ENCODE results near the gene WDFY1.
A peak's percentile ranks its signal among the peaks of the same experiment; 100 is the strongest.

WDFY1 gene

GRCh38 chr2:223847410-223847809 lies 97.7 kb downstream of the WDFY1 start:
- H3K4me3 ChIP-seq (ENCODE audit: insufficient read depth, low read depth, low read length), result no peak overlapping the region
- no peak overlapping the region for H3K27ac ChIP-seq (ENCODE audit: insufficient read depth, low read depth, low read length, poor library complexity, severe bottlenecking)
- H3K27me3 ChIP-seq (ENCODE audit: control insufficient read depth, insufficient read depth, low read length, poor library complexity, severe bottlenecking), result no peaks in the 10 kb centered on the region
- H3K36me3 ChIP-seq (ENCODE audit: control insufficient read depth, insufficient read depth, low read length), result no peaks in the 10 kb centered on the region
- 95 to 97% methylated on average over 7 of the region's 7 CpGs for WGBS, 2 experiments
- H3K4me1 ChIP-seq (ENCODE audit: control insufficient read depth, insufficient read depth, low read length), result no peaks in the 10 kb centered on the region
- no peaks in the 10 kb centered on the region for H3K9me3 ChIP-seq (ENCODE audit: control insufficient read depth, low read length)

- H3K9me3 ChIP-seq (ENCODE audit: control insufficient read depth, low read length), result no peaks in the 10 kb centered on the region
- WGBS, 2 experiments, result 100% methylated on average over 1 of the region's 1 CpG
- H3K36me3 ChIP-seq (ENCODE audit: control insufficient read depth, insufficient read depth, low read length), result no peaks in the 10 kb centered on the region
- no peak overlapping the region for H3K4me3 ChIP-seq (ENCODE audit: insufficient read depth, low read depth, low read length)
- no peaks in the 10 kb centered on the region for H3K27me3 ChIP-seq (ENCODE audit: control insufficient read depth, insufficient read depth, low read length, poor library complexity, severe bottlenecking)
- no peaks in the 10 kb centered on the region for H3K4me1 ChIP-seq (ENCODE audit: control insufficient read depth, insufficient read depth, low read length)
- no peak overlapping the region for H3K27ac ChIP-seq (ENCODE audit: insufficient read depth, low read depth, low read length, poor library complexity, severe bottlenecking)
These were observed 98.6 kb downstream of the WDFY1 start for GRCh38 chr2:223846515-223846914.

GRCh38 chr2:223841436-223842190 lies 103.5 kb downstream of the WDFY1 start:
- Histone ChIP-seq H3K4me3 (ENCODE audit: insufficient read depth, low read depth, low read length) (no peak overlapping the region), H3K4me1 (ENCODE audit: control insufficient read depth, insufficient read depth, low read length) (no peaks in the 10 kb centered on the region), H3K36me3 (ENCODE audit: control insufficient read depth, insufficient read depth, low read length) (no peaks in the 10 kb centered on the region), H3K27me3 (ENCODE audit: control insufficient read depth, insufficient read depth, low read length, poor library complexity, severe bottlenecking) (peaks cover 22% of the 10 kb centered on the region), H3K9me3 (ENCODE audit: control insufficient read depth, low read length) (no peaks in the 10 kb centered on the region), H3K27ac (ENCODE audit: insufficient read depth, low read depth, low read length, poor library complexity, severe bottlenecking) (no peak overlapping the region)
- WGBS, 2 experiments, result 88 to 93% methylated on average over 2 to 3 of the region's 3 CpGs

GRCh38 chr2:223837287-223838061 lies 107.7 kb downstream of the WDFY1 start, which contains the start of gene AP1S3:
Gene AP1S3, minus strand, starts transcription at chr2:223837582. Its CDS starts 132 bp downstream, at chr2:223837450.
- peaks cover 28% of the 10 kb centered on the region for H3K27me3 ChIP-seq (ENCODE audit: control insufficient read depth, insufficient read depth, low read length, poor library complexity, severe bottlenecking)
- H3K4me1 ChIP-seq (ENCODE audit: control insufficient read depth, insufficient read depth, low read length), result no peaks in the 10 kb centered on the region
- H3K36me3 ChIP-seq (ENCODE audit: control insufficient read depth, insufficient read depth, low read length), result no peaks in the 10 kb centered on the region
- H3K9me3 ChIP-seq (ENCODE audit: control insufficient read depth, low read length), result no peaks in the 10 kb centered on the region
- H3K4me3 ChIP-seq (ENCODE audit: insufficient read depth, low read depth, low read length), result peak within 1 kb of the TSS; percentile 60
- 0% methylated on average over 82 of the region's 82 CpGs for WGBS, 2 experiments
- no peak within 1 kb of the TSS for H3K27ac ChIP-seq (ENCODE audit: insufficient read depth, low read depth, low read length, poor library complexity, severe bottlenecking)

- Histone ChIP-seq H3K4me1 (ENCODE audit: control insufficient read depth, insufficient read depth, low read length) (no peaks in the 10 kb centered on the region), H3K4me3 (ENCODE audit: insufficient read depth, low read depth, low read length) (no peak overlapping the region), H3K27me3 (ENCODE audit: control insufficient read depth, insufficient read depth, low read length, poor library complexity, severe bottlenecking) (peaks cover 28% of the 10 kb centered on the region), H3K9me3 (ENCODE audit: control insufficient read depth, low read length) (no peaks in the 10 kb centered on the region), H3K36me3 (ENCODE audit: control insufficient read depth, insufficient read depth, low read length) (no peaks in the 10 kb centered on the region), H3K27ac (ENCODE audit: insufficient read depth, low read depth, low read length, poor library complexity, severe bottlenecking) (no peak overlapping the region)
- 78 to 79% methylated on average over 15 of the region's 15 CpGs for WGBS, 2 experiments
These were observed 109.2 kb downstream of the WDFY1 start for GRCh38 chr2:223835701-223836532.

- Histone ChIP-seq H3K4me1 (ENCODE audit: control insufficient read depth, insufficient read depth, low read length) (no peaks in the 10 kb centered on the region), H3K9me3 (ENCODE audit: control insufficient read depth, low read length) (no peaks in the 10 kb centered on the region), H3K4me3 (ENCODE audit: insufficient read depth, low read depth, low read length) (no peak overlapping the region), H3K36me3 (ENCODE audit: control insufficient read depth, insufficient read depth, low read length) (no peaks in the 10 kb centered on the region), H3K27ac (ENCODE audit: insufficient read depth, low read depth, low read length, poor library complexity, severe bottlenecking) (no peak overlapping the region), H3K27me3 (ENCODE audit: control insufficient read depth, insufficient read depth, low read length, poor library complexity, severe bottlenecking) (peaks cover 27% of the 10 kb centered on the region)
- WGBS, 2 experiments, result 100% methylated on average over 1 of the region's 1 CpG; no CpG with 5 or more reads in 1 of the 2 experiments
These were observed 110.7 kb downstream of the WDFY1 start for GRCh38 chr2:223834431-223834830.

- Histone ChIP-seq H3K27me3 (ENCODE audit: control insufficient read depth, insufficient read depth, low read length, poor library complexity, severe bottlenecking) (peaks cover 14% of the 10 kb centered on the region), H3K36me3 (ENCODE audit: control insufficient read depth, insufficient read depth, low read length) (no peaks in the 10 kb centered on the region), H3K9me3 (ENCODE audit: control insufficient read depth, low read length) (no peaks in the 10 kb centered on the region), H3K4me3 (ENCODE audit: insufficient read depth, low read depth, low read length) (no peak overlapping the region), H3K4me1 (ENCODE audit: control insufficient read depth, insufficient read depth, low read length) (no peaks in the 10 kb centered on the region), H3K27ac (ENCODE audit: insufficient read depth, low read depth, low read length, poor library complexity, severe bottlenecking) (no peak overlapping the region)
- 86 to 90% methylated on average over 6 to 7 of the region's 8 CpGs for WGBS, 2 experiments
These were observed 112.8 kb downstream of the WDFY1 start for GRCh38 chr2:223832241-223832903.

- no peak overlapping the region for H3K27ac ChIP-seq (ENCODE audit: insufficient read depth, low read depth, low read length, poor library complexity, severe bottlenecking)
- H3K4me3 ChIP-seq (ENCODE audit: insufficient read depth, low read depth, low read length), result no peak overlapping the region
- H3K9me3 ChIP-seq (ENCODE audit: control insufficient read depth, low read length), result no peaks in the 10 kb centered on the region
- 92 to 96% methylated on average over 5 of the region's 5 CpGs for WGBS, 2 experiments
- no peaks in the 10 kb centered on the region for H3K36me3 ChIP-seq (ENCODE audit: control insufficient read depth, insufficient read depth, low read length)
- no peaks in the 10 kb centered on the region for H3K27me3 ChIP-seq (ENCODE audit: control insufficient read depth, insufficient read depth, low read length, poor library complexity, severe bottlenecking)
- no peaks in the 10 kb centered on the region for H3K4me1 ChIP-seq (ENCODE audit: control insufficient read depth, insufficient read depth, low read length)
These were observed 116.0 kb downstream of the WDFY1 start for GRCh38 chr2:223829128-223829527.

- WGBS, 2 experiments, result 90 to 94% methylated on average over 6 of the region's 6 CpGs
- Histone ChIP-seq H3K27me3 (ENCODE audit: control insufficient read depth, insufficient read depth, low read length, poor library complexity, severe bottlenecking) (no peaks in the 10 kb centered on the region), H3K36me3 (ENCODE audit: control insufficient read depth, insufficient read depth, low read length) (no peaks in the 10 kb centered on the region)
These were observed 116.8 kb downstream of the WDFY1 start for GRCh38 chr2:223828314-223828713.

More at GRCh38 chr2:223828314-223828713, 116.8 kb downstream of the WDFY1 start:
- no peak overlapping the region for H3K4me3 ChIP-seq (ENCODE audit: insufficient read depth, low read depth, low read length)
- H3K4me1 ChIP-seq (ENCODE audit: control insufficient read depth, insufficient read depth, low read length), result no peaks in the 10 kb centered on the region
- H3K27ac ChIP-seq (ENCODE audit: insufficient read depth, low read depth, low read length, poor library complexity, severe bottlenecking), result no peak overlapping the region
- no peaks in the 10 kb centered on the region for H3K9me3 ChIP-seq (ENCODE audit: control insufficient read depth, low read length)

Measured in ectodermal cell (in vitro differentiated cells).